ENCODE results near the gene NKX1-2.
"Not testable (repeated sequence)": the region's sequence is repeated elsewhere in the genome, so short reads cannot be mapped to it uniquely, and the experiment has no call there.

NKX1-2 gene

DNA sequence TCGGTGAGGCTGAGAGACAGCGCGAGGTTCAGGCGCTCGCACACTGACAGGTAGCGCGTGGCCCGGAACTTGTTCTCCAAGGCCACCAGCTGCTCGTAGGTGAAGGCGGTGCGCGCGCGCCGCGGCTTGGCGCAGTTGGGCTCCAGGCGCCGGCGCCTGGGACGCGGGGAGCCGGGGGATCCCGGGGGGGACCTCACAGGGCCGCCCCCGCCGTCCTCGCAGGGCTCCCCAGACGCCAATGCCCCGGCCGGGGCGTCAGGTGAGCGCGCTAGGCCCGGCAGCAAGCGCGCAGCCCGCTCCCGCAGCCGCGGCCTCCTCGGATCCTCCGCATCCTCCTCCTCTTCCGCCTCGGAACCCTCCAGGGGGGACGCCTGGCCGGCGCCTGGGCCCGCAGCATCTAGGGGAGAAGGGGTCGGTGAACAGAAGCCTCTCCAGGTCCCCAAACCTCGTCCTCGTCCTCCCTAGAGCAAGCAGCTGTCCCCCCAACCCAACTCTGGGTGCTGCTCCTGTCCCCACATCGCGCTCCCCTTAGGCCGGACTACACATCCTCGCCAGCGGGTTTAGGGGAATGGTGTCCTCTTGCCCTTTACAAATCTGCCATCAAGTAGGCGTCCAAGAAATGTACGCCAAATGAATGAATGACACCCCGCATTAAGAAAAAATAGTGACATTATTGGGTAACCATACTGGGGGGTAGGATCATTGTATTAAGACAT is 1.9 kb downstream of the NKX1-2 start:
- Histone ChIP-seq H3K4me1 (ENCODE audit: control insufficient read depth, low read depth, low read length) (peaks cover 29% of the 10 kb centered on the region), H3K9ac (ENCODE audit: low read length) (peak overlapping the region; percentile 3), H3K4me3 (ENCODE audit: low read length) (peak overlapping the region; percentile 64), H3K9me3 (ENCODE audit: control insufficient read depth, low read depth, low read length) (no peaks in the 10 kb centered on the region), H3K27ac (ENCODE audit: low read length) (no peak overlapping the region), H3K27me3 (ENCODE audit: control insufficient read depth, insufficient read depth, low read length) (peaks cover 63% of the 10 kb centered on the region), H3K36me3 (ENCODE audit: control insufficient read depth, low read depth, low read length) (no peaks in the 10 kb centered on the region)

DNA sequence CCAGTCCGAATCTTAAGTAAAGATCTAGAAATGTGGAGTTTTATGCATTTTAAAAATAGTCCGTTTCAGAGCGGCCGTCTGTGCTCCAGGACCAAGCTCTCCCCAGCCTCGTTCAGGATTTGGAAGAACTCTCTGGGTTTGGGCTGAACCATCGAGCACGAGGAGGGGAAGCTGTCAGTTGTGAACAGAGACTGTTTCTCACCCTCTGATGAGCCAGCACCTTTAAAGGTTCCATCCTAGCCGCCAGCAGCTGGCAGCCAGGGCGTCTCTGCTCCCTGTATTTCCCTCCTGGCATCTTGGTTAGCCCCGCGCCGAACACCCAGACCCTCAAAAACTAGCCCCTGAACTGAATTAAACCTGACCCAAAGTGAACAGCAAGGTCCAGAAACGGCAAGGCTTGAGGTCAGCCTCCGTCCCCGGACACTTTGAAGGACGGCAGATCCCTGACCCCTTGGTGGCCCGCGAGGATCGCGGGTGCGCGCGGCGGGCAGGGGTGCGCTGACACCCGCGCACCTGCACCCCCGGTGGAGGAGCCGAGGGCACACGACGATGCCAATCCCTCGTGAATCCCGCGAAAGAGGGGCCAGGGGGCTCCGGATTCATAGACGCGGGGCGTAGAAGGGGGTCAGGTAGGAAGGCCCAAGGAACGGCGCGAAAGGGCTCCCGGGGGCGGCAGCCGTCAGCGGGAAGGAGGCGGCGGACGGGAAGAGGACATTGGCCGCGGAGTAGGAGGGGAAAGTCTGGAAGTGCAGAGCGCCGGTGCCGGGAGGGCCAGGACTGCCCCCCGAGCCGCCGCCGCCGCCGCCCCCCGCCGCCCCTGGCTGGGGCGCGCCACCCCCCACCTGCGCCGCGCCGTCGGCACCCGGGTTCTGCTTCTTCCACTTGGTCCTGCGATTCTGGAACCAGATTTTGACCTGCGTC is 2.7 kb downstream of the NKX1-2 start:
- Histone ChIP-seq H3K9ac (ENCODE audit: low read length) (no peak overlapping the region), H3K4me3 (ENCODE audit: low read length) (peak overlapping the region; percentile 64), H3K27me3 (ENCODE audit: control insufficient read depth, insufficient read depth, low read length) (peaks cover 59% of the 10 kb centered on the region)

DNA sequence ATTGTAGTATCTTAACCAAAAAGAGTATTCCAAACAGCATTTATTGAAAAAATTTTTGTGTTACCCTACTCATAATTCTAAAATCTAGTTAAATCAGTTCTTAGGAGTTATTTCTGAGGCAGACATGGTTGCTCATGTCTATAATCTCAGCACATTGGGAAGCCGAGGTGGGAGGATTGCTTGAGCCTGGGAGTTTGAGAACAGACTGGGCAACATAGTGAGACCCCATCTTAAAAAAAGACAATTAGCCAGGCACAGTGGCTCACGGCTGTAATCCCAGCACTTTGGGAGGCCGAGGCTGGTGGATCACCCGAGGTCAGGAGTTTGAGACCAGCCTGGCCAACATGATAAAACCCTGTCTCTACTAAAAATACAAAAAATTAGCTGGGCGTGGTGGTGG is 8.1 kb downstream of the NKX1-2 start:
- H3K4me3 ChIP-seq (ENCODE audit: low read length); H3K9me3 ChIP-seq (ENCODE audit: control insufficient read depth, low read depth, low read length); H3K27ac ChIP-seq (ENCODE audit: low read length); H3K36me3 ChIP-seq (ENCODE audit: control insufficient read depth, low read depth, low read length); H3K4me1 ChIP-seq (ENCODE audit: control insufficient read depth, low read depth, low read length); H3K9ac ChIP-seq (ENCODE audit: low read length): not testable (repeated sequence)
- H3K27me3 ChIP-seq (ENCODE audit: control insufficient read depth, insufficient read depth, low read length), result peaks cover 15% of the 10 kb centered on the region

More for the DNA sequence above, 2.7 kb downstream of the NKX1-2 start:
- H3K36me3 ChIP-seq (ENCODE audit: control insufficient read depth, low read depth, low read length), result no peaks in the 10 kb centered on the region
- H3K4me1 ChIP-seq (ENCODE audit: control insufficient read depth, low read depth, low read length), result peaks cover 23% of the 10 kb centered on the region
- H3K9me3 ChIP-seq (ENCODE audit: control insufficient read depth, low read depth, low read length), result no peaks in the 10 kb centered on the region
- no peak overlapping the region for H3K27ac ChIP-seq (ENCODE audit: low read length)

DNA sequence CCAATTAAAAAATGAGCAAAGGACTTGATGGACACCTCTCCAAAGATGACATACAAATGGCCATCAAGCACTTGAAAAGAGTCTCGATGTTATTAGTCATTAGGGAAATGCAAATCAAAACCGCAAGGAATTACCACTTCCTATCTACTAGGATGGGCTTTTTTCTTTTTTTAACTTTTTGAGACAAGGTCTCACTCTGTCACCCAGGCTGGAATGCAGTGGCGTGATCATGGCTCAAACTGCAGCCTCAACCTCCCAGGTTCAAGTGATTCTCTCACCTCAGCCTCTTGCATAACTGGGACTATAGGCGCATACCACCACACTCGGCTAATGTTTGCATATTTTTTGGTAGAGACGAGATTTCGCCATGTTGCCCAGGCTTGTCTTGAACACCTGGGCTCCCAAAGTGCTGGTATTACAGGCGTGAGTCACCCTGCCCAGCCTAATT is 13.6 kb downstream of the NKX1-2 start:
- Histone ChIP-seq H3K4me3 (ENCODE audit: low read length) (no peak overlapping the region), H3K27ac (ENCODE audit: low read length) (no peak overlapping the region), H3K36me3 (ENCODE audit: control insufficient read depth, low read depth, low read length) (no peaks in the 10 kb centered on the region), H3K9ac (ENCODE audit: low read length) (no peak overlapping the region), H3K4me1 (ENCODE audit: control insufficient read depth, low read depth, low read length) (no peaks in the 10 kb centered on the region), H3K27me3 (ENCODE audit: control insufficient read depth, insufficient read depth, low read length) (no peaks in the 10 kb centered on the region), H3K9me3 (ENCODE audit: control insufficient read depth, low read depth, low read length) (no peaks in the 10 kb centered on the region)

DNA sequence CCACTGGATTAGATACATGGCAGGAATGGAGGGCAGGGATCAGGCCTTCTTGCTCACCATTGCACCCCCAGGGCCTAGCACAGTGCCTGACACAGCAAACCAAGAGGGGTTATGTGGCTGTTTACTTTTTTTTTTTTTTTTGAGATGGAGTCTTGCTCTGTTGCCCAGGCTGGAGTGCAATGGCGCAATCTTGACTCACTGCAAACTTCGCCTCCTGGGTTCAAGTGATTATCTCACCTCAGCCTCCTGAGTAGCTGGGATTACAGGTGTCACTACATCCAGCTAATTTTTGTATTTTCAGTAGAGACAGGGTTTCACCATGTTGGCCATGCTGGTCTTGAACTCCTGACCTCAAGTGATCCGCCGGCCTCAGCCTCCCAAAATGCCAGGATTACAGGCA is 14.2 kb downstream of the NKX1-2 start:
- not testable (repeated sequence) for H3K9me3 ChIP-seq (ENCODE audit: control insufficient read depth, low read depth, low read length); H3K27me3 ChIP-seq (ENCODE audit: control insufficient read depth, insufficient read depth, low read length); H3K36me3 ChIP-seq (ENCODE audit: control insufficient read depth, low read depth, low read length); H3K4me3 ChIP-seq (ENCODE audit: low read length); H3K4me1 ChIP-seq (ENCODE audit: control insufficient read depth, low read depth, low read length); H3K27ac ChIP-seq (ENCODE audit: low read length); H3K9ac ChIP-seq (ENCODE audit: low read length)

DNA sequence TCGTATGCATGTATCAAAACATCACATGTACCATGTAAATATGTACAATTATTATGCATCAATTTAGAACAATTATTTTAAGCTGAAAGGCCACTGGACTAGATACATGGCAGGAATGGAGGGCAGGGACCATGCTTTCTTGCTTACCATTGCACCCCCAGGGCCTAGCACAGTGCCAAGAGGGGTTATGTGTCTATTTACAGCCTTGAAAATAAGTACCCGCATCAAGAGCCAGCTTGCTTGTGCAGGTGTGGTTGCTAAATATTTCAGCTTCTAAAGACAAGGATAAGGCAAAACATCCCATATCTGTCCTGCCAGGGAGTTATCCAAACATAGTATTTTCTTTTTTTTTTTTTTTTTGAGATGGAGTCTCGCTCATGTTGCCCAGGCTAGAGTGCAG is 16.4 kb downstream of the NKX1-2 start:
- no peaks in the 10 kb centered on the region for H3K9me3 ChIP-seq (ENCODE audit: control insufficient read depth, low read depth, low read length)
- no peak overlapping the region for H3K27ac ChIP-seq (ENCODE audit: low read length)
- H3K9ac ChIP-seq (ENCODE audit: low read length), result no peak overlapping the region
- H3K27me3 ChIP-seq (ENCODE audit: control insufficient read depth, insufficient read depth, low read length), result no peaks in the 10 kb centered on the region
- H3K4me3 ChIP-seq (ENCODE audit: low read length), result no peak overlapping the region
- H3K4me1 ChIP-seq (ENCODE audit: control insufficient read depth, low read depth, low read length), result peaks cover 4% of the 10 kb centered on the region
- no peaks in the 10 kb centered on the region for H3K36me3 ChIP-seq (ENCODE audit: control insufficient read depth, low read depth, low read length)

DNA sequence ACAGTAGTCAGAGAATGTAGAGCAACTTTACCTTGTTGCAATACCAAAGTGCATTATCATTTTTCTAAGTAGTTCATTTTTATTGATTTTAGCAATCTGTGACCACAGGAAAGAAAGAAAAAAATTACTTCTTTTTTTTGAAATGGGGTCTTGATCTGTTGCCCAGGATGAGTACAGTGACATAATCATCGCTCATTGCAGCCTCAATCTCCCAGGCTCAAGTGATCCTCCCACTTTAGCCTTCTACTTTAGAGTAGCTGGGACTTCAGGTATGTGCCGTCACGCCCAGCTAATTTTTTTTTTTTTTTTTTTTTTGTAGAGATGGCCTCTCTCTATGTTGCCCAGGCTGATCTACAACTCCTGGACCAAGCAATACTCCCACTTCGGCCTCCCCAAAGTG is 19.8 kb downstream of the NKX1-2 start:
- H3K27me3 ChIP-seq (ENCODE audit: control insufficient read depth, insufficient read depth, low read length), result no peaks in the 10 kb centered on the region
- no peak overlapping the region for H3K4me3 ChIP-seq (ENCODE audit: low read length)
- no peak overlapping the region for H3K27ac ChIP-seq (ENCODE audit: low read length)
- H3K9ac ChIP-seq (ENCODE audit: low read length), result no peak overlapping the region
- no peaks in the 10 kb centered on the region for H3K9me3 ChIP-seq (ENCODE audit: control insufficient read depth, low read depth, low read length)
- H3K36me3 ChIP-seq (ENCODE audit: control insufficient read depth, low read depth, low read length), result no peaks in the 10 kb centered on the region
- H3K4me1 ChIP-seq (ENCODE audit: control insufficient read depth, low read depth, low read length), result peaks cover 4% of the 10 kb centered on the region

DNA sequence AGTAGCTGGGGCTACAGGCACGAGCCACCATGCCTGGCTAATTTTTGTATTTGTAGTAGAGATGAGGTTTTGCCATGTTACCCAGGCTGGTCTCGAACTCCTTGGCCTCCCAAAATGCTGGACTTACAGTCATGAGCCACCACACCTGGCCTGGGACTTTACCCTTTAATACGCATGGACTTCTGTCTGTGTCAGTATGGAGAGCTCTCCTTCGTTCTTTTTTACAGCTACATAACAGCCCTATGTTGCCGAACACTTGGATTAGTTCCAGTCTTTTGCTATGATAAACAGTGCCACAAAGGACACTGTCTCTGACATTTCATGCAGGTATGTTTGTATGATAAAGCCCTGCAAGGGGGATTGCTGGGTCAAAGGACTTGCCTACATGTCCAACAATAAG is 20.3 kb downstream of the NKX1-2 start:
- H3K27ac ChIP-seq (ENCODE audit: low read length), result no peak overlapping the region
- no peaks in the 10 kb centered on the region for H3K9me3 ChIP-seq (ENCODE audit: control insufficient read depth, low read depth, low read length)
- no peaks in the 10 kb centered on the region for H3K27me3 ChIP-seq (ENCODE audit: control insufficient read depth, insufficient read depth, low read length)
- H3K4me1 ChIP-seq (ENCODE audit: control insufficient read depth, low read depth, low read length), result peaks cover 4% of the 10 kb centered on the region
- no peak overlapping the region for H3K9ac ChIP-seq (ENCODE audit: low read length)
- no peak overlapping the region for H3K4me3 ChIP-seq (ENCODE audit: low read length)
- no peaks in the 10 kb centered on the region for H3K36me3 ChIP-seq (ENCODE audit: control insufficient read depth, low read depth, low read length)

DNA sequence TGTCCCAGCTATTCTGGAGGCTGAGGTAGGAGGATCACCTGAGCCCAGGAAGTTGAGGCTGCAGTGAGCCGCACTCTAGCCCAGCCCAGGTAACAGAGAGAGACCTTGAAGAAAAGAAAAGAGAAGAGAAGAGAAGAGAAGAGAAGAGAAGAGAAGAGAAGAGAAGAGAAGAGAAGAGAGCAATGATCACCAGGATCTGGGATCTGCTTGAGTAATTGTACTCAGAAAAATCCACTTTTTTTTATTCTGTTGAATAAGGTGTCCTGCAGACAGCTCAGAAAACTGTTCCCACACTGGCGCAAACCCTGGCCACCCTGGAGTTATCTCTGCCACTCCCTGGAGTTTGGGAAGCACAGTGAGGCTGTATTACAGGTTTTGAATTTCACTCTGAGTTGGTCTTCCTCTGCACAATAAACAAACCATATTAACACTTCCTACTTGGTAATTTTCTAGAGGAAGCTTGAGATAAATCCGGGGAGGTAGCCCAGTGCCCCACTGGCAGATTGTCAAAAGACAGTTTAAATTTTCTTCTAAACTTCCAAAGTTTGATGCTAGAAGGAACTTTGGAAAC is 21.5 kb downstream of the NKX1-2 start:
- Histone ChIP-seq H3K4me3 (ENCODE audit: low read length) (no peak overlapping the region), H3K9ac (ENCODE audit: low read length) (no peak overlapping the region), H3K36me3 (ENCODE audit: control insufficient read depth, low read depth, low read length) (no peaks in the 10 kb centered on the region), H3K27ac (ENCODE audit: low read length) (no peak overlapping the region), H3K9me3 (ENCODE audit: control insufficient read depth, low read depth, low read length) (no peaks in the 10 kb centered on the region), H3K4me1 (ENCODE audit: control insufficient read depth, low read depth, low read length) (peaks cover 4% of the 10 kb centered on the region), H3K27me3 (ENCODE audit: control insufficient read depth, insufficient read depth, low read length) (no peaks in the 10 kb centered on the region)

DNA sequence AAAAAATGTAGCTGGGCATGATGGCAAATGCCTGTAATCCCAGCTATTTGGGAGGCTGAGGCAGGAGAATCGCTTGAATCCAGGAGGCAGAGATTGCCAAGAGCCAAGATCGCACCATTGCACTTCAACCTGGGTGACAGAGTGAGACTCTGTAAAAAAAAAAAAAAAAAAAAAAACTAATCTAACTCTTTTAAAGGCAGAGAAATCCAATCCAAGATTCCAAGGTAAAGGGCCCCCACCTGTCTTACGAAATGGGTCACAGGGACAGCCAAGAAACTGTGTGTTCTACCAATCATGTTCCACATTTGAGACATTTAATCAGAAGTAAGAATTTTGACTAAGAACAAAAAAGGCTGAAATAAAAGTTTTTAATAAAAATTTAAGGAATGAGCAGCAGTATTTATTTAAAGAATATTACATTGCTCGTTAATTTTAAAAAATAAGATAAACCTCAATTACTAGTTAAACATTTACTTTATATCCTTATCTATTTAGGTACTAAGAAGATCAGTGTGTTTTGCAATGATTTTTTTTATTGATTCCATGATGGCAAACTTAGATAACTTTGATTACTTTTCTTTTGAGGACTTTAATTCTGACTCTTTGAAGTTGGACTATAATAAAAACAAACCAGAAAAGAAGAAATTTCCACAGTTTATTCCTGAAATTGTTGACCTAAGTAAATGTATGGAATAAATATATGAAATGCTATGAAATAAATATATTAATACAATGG is 24.4 kb downstream of the NKX1-2 start:
- Histone ChIP-seq H3K4me3 (ENCODE audit: low read length) (no peak overlapping the region), H3K9me3 (ENCODE audit: control insufficient read depth, low read depth, low read length) (no peaks in the 10 kb centered on the region), H3K4me1 (ENCODE audit: control insufficient read depth, low read depth, low read length) (peaks cover 4% of the 10 kb centered on the region), H3K9ac (ENCODE audit: low read length) (no peak overlapping the region), H3K36me3 (ENCODE audit: control insufficient read depth, low read depth, low read length) (no peaks in the 10 kb centered on the region), H3K27ac (ENCODE audit: low read length) (no peak overlapping the region), H3K27me3 (ENCODE audit: control insufficient read depth, insufficient read depth, low read length) (peaks cover 6% of the 10 kb centered on the region)

DNA sequence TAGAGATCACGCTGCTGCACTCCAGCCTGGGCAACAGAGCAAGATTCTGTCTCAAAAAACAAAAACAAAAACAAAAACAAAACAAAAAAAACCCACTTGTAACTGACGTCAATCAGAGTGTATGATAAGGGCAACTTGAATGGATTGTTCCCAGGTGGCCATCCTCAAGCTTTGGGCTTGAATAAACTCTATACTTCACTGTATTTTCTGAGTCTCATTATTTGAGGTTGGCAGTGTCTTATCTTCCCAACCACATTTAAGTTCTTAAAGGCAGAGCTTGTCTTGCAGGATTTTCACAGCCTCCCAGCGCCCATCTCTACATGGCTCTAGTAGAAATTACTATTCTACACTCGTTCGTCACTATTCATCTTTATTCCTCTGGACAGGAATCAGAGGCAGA is 26.0 kb downstream of the NKX1-2 start:
- H3K4me3 ChIP-seq (ENCODE audit: low read length), result no peak overlapping the region
- H3K27me3 ChIP-seq (ENCODE audit: control insufficient read depth, insufficient read depth, low read length), result peaks cover 10% of the 10 kb centered on the region
- H3K4me1 ChIP-seq (ENCODE audit: control insufficient read depth, low read depth, low read length), result peaks cover 3% of the 10 kb centered on the region

More for the DNA sequence above, 26.0 kb downstream of the NKX1-2 start:
- Histone ChIP-seq H3K9me3 (ENCODE audit: control insufficient read depth, low read depth, low read length) (no peaks in the 10 kb centered on the region), H3K36me3 (ENCODE audit: control insufficient read depth, low read depth, low read length) (no peaks in the 10 kb centered on the region), H3K27ac (ENCODE audit: low read length) (no peak overlapping the region), H3K9ac (ENCODE audit: low read length) (no peak overlapping the region)
